ENCODE data around the gene SYNDIG1.
"Not testable (repeated sequence)": the region's sequence is repeated elsewhere in the genome, so short reads cannot be mapped to it uniquely, and the experiment has no call there.

The SYNDIG1 gene

DNA sequence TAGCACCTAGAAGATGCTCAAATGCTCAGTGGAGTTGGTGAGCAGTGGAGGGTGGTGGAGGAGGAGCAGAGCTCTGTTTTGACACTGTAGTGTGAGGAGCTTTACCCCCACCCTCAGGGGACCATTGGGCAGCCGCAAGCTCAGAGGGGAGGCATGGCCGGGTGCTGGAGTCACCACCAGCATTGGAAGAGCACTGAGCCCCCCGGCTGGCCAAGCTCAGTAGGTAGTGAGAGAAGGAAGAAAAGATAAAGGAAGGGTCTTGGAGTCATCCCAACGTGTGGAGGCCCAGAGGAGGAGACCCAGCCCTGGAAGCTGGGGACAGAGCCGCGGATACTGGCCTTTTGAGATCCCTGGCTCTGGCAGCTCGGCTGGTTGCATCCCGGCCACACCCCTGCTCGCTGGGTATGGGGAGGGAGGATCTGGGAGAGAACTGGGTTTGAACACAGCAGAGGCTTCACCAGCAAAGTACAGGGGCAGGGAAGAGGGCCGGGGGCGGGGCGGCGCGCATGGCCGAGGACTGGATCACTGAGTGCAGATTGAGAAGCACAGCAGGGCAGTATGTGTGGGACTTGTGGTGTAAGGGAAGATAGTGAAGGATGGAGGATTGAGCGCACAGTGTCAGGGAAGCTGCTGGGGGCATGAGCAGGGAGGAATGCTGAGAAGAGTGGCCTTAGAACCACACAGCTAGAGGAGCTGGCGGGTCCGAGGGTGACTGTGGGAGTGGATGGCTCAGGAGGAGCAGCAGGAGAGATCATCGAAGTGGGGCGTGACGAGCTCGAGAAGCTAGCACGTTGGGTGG lies 24.4 kb downstream of the SYNDIG1 start:
- DNase-seq = no peak

DNA sequence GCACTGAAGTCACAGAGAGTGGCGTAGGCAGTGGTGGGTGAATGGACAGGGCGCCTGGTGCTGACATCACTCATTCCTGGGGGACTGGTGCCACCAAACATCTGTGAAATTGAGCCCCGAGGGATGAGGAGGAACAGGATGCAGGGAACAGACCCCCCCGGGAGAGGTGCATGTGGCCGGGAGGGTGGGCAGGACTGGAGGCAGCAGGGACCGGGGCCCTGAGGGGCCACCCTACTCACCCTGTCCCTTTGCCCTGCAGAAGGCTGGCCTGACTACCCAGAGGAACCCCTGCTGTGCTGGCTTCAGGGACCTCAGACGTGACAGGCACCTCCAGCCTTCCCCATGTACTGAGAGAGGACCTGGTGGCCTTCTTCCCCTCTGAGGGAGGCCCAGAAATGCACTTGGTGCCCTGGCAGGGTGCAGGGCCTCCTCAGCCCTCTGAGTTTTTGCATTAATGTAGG lies 25.1 kb downstream of the SYNDIG1 start:
- no peak for DNase-seq

DNA sequence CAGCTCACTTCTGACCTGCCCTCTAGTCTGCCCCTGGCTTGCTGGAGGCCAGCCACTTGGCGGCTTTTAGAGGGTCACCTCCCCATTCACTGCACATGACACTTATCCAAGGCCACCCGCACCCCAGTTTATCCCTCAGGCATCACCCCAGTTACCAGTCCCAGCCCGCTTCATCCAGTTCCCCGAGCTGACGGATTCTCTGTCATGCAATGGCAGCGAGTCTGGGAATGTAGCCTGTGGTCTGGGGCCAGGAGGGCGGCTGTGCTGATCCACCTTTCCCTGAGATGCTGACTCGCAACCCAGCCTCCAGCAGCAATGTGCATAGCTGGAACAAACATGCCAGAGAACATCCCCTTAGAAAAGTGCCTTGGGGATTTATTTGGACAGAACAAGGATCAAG lies 25.8 kb downstream of the SYNDIG1 start:
- no peak for DNase-seq

DNA sequence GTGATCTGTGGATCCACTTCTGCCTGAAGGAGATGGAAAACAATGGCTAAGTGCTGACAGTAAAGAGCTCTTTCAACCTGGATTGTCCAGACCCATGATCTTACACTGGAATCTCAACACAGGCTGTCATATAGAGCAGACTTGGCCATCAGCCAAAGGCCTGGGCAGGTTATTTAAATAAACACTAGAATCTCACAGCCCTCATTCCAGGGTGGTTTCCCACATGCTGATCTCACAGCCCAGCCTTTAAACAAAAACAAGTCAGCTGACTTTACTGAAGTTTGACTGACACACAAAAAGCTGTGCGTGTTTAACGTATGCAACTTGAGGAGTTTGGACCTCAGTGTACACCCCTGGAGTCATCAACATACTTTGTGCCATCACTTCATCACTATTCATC lies 28.4 kb downstream of the SYNDIG1 start:
- no peak for DNase-seq

DNA sequence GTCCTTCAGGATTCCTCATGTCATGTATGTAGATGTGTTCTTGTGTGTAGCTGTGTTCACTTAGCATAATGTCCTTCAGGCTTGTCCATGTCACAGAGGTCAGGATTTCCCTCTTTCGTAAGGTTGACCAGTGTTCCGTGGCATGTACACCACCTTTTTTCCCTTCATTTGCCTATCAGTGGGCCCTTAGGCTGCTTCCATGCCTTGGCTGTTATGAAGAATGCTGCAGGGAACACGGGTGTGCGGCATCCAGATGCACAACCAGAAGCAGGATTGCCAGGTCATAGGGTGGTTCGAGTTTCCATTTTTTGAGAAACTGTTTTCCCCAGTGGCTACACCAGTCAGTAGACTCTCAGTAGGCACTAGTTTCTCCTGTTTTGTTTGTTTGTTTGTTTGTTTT lies 29.2 kb downstream of the SYNDIG1 start:
- no peak for DNase-seq

DNA sequence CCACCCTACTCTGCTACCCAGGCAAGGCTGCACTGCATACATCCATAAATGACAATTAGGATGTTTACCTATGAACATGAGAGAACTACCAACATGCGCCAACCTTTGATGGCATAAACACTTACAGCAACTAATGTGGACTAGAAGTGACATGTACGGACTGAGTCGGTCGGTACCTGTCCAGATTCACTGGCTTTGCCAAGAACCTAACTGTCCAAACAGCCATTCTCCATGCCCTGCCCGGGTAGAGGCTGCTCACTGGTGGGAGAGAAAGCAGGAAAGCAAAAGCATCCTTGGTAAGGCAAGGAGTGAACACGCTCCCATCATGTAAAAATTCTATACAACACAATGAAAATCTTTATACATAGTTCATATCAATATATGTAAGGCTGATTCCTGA lies 30.0 kb downstream of the SYNDIG1 start:
- DNase-seq = no peak

DNA sequence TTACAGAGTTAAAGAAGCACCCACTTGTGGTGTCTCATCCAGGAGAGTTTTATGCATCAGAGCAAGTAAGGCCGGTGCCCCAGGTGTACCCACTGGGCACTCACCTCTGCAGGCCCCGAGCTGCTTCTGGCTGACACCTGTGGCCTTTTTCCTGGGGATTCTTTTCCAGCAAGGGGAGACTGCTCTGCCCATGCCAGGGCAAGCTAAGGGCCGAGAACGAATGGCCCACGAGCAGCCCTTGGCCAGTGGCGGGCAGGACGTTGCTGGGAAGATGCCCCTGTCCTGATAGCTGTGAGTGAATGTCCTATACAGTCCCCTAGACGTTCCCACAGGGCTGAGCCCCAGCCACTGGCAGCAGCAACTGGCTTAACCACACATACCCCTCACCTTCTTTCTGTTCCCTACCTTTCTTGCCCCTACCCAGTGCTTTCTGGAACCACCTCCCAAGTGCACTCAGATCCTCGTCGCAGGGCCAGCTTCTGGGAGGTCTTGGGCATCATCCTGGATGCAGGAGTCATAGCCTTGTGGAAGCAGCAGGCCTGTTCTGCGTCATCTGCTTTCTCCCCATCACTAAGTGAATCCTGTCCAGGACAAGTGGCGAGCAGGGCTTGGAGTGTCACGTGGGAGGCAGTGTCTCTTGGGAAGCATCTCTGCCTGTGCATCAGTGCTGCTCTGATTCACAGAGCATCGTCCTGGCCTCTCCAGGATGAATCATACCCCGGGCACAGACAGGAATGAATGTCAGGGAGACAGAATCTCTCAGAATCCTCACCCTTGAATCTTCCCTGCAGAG lies 32.5 kb downstream of the SYNDIG1 start:
- no peak for DNase-seq

DNA sequence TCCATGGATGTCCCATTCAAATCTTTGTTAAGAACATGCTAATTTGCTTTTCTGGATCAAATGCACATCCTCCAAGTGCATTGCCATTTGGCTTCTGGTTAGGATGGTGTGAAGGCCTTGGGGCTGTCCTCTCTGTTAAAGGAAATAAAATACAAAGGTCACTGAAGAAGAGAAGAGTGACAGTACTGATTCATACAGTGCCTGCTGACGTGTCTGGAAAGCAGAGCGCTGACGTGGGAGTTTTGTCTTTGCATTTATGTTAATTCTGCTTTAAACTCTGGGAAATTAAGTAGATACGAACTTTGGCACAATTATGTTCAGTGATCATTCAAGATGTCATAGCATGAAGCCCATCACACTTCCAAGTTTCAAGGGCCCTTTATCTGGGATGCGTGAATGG lies 33.2 kb downstream of the SYNDIG1 start:
- no peak for DNase-seq

DNA sequence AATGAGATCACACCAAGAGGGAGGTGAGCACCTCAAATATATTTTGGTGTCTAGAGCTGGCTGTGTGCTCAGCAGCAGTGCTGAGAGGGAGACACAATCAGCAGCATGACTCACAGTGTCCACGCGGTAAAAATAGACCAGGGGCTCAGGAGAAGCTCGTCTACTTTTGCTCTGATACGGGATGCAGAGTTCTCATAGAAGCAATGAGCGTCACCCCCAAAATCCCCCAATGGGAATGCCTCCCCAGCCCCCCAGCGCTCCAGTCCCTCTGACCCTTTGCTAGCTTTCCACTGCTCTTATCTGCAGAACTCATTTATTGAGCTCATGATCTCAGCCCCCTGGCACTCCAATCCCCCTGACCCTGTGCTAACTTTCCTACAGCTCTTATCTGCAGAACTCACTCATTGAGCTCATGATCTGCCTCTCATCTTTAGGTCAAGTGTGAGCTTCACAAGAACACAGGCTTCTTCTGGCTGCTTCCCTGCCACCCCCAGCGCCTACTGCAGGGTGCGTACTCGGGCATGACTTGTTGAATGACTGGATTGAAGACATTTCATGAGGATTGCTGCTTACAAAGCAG lies 34.0 kb downstream of the SYNDIG1 start:
- DNase-seq = no peak

DNA sequence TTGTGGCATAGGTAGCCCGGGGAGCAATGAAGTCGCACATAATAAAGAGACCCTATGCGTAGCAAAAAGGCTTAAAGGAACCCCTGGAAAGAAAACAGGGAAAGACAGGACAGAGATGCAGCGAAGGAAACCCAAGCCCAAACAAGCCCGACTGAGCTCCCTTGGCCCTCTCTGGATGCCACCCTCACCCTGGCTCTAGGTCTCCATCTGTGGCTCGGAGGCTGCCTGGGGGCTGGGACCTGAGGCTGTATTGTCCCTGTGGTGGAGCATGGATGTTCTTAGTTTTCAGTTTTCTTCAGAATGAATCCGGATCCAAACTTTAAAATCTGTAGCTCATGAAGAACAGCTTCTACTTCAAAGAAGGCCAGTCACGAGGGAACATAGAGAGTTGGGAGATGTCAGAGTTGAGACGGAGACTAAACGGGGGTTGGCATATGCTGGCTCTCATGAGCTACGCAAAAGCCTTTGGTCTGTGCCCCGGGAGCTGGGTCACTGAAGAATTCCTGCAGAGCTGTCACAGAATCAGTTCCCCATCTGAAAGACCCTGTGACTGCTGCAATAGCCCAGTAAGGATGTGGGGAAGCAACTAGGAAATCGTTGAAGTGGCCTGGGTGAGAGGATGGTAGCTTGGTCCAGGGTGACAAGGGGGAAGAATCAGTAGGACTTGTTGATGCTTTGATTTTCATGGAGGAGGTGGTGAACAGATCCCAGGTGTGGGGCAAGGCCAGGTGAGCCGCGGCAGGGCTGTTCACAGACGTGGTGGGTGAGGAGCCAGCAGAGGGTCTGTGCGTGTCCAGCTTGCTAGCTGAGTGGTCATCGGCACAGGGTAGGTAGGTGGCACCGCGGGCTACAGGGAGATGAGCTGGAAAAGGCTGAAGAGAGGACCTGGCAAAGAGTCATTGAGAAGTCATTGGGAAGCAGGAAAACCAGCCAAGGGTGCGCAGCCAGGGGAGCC lies 35.2 kb downstream of the SYNDIG1 start:
- DNase-seq = no peak

DNA sequence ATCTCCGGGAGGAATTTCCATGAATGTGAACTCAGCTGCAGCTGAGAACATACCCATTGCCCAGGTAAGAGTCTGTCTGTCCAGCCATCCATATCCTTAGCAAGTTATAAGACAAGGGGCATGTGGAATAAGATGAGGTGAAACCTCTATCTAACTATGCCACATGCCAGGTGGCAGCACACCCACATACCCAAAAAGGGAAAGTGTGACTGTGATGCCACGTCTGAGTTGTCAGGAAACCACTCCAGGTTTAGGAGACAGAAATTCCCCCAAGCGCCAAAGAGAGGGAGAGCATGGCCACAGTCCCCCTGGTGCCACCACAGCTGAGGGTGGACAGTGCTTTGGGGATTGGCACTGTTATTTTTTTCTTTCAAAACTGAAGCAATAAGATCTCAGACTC lies 36.7 kb downstream of the SYNDIG1 start:
- DNase-seq = no peak

DNA sequence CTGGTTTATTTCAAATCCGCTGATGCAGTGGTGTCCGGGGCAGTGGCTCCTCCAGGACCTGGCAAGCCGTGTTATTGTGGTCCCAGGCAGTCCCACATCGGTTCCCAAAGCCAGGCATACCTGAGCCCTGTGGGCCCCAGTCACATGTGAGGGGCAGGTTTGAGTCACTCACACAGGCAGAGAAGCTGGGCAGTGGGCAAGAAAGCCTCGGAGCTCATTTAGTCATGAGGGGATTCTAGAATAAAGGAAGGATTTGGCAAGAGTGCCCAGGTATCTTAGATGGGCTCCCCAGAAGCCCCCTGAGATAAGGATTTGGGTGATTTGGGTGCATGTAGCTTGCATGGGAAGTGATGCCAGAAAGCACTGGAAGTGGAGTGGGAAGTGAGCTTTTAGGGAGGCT lies 37.3 kb downstream of the SYNDIG1 start:
- DNase-seq = no peak

DNA sequence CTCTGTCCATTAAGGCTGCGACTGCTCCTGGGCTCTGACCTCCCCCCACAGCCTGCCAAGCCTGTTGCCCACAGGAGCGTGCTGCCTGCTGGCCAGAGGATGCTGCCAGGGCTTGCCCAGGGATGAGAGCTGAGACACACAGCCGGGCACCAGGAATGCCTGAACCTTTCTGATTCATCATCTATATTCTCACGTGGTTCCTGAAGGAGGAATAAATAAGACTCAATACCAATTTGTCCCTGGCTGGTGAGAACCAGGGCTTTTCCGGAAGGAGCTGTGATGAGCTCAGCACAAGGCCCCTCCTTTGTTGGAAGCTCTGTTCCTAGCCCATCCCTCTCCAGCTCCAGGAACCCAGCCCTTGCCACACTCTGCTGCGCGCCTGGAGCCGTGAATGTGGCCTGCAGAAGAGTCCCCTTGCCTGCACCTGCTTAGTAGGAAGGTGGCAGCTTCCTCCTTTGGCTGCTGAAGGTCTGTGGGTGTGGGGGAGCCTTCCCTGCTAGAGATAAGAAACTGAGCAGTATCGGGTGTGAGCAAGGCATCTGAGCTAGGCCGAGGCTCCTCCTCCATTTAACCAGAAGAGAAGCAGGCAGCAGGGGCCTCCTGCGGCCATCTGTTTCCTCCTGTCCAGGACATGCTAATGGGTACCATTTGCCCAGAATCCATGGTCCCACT lies 37.9 kb downstream of the SYNDIG1 start:
- no peak for DNase-seq

DNA sequence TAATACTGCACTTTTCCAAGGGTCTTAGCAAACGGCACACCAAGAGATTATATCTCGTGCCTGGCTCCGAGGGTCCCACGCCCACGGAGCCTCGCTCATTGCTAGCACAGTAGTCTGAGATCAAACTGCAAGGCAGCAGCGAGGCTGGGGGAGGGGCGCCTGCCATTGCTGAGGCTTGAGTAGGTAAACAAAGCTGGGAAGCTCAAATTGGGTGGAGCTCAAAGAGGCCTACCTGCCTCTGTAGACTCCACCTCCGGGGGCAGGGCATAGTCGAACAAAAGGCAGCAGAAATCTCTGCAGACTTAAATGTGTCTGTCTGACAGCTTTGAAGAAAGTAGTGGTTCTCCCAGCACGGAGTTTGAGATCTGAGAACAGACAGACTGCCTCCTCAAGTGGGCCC lies 43.0 kb downstream of the SYNDIG1 start:
- not testable (repeated sequence) for DNase-seq

DNA sequence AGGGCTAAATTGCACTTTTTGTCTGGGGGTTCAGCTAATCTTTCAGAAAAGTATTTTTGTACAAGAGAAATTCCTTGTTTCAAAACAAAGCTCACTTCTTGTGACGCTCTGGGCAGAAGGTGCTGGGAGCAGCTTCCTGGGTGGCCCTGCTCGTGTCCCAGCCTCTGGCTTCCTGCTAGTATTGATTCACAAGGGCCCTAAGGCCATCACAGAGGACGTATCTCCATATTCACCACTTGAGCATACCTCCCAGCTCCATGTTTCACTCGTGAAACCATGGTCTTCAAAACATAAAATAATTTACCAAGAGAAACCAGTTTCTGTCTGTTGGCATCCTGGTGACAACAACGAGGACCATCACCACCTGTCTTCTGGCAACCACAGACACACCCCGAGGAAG lies 49.1 kb downstream of the SYNDIG1 start:
- no peak for DNase-seq

DNA sequence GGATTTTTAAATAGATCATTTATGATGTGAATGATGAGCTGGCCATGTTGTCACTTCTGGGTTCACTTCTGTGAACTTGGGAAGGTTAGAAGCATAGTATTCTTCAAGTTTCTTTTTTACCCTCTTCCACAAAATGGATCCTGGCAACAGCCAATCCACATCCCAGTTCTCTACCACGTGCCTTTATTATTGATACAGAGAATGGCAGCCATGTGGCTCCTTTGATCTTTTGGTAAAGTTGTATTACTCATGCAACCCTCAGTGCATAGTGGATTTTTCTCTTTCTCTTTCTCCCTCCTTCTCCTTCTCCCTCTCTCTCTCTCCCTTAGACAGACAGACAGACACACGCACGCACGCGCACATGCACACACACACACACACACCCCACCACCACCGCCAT lies 50.0 kb downstream of the SYNDIG1 start:
- no peak for DNase-seq

DNA sequence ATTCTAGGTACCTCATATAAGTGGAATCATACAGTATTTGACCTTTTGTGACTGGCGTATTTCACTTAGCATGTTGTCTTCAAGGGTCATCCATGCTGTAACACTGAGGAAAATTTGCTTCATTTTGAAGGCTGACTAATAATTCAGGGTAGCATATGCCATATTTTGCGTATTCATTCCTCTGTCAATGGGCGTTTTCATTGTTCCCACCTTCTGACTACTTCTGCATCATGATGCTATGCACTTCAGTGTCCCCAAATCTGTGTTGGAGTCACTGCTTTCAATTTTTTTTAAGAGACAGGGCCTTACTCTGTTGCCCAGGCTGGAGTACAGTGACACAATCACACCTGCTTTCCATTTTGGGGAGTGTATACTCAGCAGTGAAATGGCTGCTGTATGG lies 51.6 kb downstream of the SYNDIG1 start:
- no peak for DNase-seq

DNA sequence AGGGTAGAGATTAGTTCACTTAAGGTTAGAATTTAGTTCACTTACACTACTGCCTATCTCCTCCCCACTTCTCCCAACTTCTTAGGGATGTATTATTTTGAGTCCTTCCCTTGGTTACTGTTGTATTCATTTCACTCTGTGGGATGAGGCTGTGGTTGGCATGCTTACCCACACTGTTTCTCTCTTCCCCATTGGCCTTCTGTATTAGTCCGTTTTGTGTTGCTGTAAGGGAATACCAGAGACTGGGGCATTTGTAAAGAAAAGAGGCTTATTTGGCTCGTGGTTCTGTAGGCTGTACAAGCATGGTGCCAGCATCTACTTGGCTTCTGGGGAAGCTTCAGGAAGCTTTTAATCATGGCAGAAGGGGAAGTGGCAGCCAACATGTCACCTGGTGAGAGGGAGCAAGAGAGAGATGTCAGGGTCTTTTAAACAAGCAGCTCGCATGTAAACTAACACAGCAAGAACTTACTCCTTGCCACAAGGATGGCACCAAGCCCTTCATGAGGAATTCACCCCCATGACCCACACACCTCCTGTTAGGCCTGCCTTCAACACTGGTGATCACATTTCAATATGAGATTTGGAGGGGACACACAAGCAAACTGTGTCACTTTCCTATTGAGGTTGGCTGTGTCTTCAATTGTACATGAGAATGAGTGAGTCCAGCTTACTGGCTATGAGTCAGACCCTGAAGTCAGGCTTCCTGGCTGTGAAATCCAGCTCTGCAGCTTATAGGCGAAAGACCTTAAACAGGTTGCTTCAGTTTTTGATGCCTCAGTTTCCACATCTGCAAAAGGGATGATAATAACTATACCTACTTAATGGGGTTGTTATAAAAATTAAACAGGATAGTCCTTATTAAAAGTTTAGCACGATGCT lies 53.3 kb downstream of the SYNDIG1 start:
- DNase-seq = no peak

DNA sequence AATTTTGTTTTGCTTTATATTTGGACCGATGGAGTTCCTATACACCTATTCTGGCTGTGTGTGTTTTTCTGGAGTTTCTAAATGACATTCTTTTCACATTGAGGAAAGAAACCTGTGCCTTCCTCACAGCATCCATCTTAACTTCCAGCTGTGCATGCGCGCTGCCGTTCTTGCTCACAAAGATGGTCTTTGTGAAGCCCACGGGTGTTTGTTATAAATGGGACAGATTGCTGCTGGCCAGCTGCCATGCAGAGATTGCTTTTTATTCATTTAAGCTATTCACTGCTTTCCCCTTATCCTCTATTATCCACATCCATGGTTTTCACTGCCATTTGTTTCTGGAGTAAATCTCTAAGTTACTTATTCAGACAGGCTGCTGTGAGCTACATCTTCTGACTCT lies 54.2 kb downstream of the SYNDIG1 start:
- DNase-seq = no peak

DNA sequence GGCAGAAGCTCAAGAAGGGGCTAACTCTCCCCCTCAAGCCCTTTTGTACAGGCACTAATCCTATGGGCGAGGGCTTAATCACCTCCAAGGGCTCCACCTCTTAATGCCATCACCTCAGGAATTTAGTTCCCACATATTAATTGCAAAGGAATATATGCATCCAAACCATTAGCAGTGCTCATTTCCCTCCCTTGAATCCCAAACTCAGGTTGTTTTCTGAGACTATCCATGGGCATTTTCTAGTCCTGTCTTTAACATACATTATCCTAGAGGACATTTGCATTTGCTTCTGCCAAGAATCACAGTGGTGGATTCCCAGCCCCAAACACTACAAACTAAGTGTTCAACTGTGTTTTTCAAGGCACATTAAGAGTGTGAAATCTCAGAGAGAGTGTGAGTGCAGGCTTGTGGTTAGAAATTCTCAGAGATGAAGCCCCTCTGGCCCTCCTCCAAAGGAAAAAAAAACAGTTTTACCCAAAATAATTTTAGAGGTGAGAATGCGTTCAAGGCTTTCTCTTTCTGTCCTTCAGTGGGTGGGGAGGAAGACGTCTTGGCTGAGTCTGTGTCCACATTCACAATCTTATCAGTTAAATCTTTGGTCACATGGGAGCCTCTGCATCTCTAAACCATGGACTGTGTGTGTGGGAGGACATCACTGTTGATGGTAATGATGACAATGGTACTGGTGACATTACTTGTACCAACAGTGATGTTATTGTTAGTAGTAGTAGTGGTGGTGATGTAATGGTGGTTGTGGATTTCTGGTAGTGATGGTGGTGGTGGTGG lies 59.3 kb downstream of the SYNDIG1 start:
- DNase-seq = no peak

Data from NCI-H1930 (cell line).